Prostate gland (tissue), 2 donors: ENCODE data around the gene MLLT11. TPM values are rescaled to one million over a fixed set of nuclear protein-coding genes. Genes with fewer than 3 reads are reported as not detected.

Source experiments
- DNase-seq: peaks from one replicate; pipeline ENCODE4 v3.0.0-alpha.2; 2019; ENCODE audit warnings: low spot score
- H3K27ac ChIP-seq, 2 donors: fragments of 200-600 bp; sonication (generic); 2 replicates each; pipeline ENCODE4 v1.5.1; 2017 to 2019
- H3K27me3 ChIP-seq: fragments of 200-600 bp; sonication (generic); replicated peaks from 2 replicates; pipeline ENCODE4 v1.5.1; 2019; ENCODE audit not compliant: insufficient read depth
- H3K36me3 ChIP-seq, 2 donors: fragments of 200-600 bp; sonication (generic); 1 replicate in 1 of 2; 2 replicates in 1 of 2; pipeline versions ENCODE4 v1.5.1 to v1.8.1; 2017 to 2019
- H3K4me1 ChIP-seq: fragments of 200-600 bp; sonication (generic); replicated peaks from 2 replicates; pipeline ENCODE4 v1.5.1; 2019
- H3K4me3 ChIP-seq, 2 donors: fragments of 200-600 bp; sonication (generic); 2 replicates each; pipeline ENCODE4 v1.5.1; 2017 to 2019
- H3K9me3 ChIP-seq: fragments of 200-600 bp; sonication (generic); 2 replicates; pipeline ENCODE4 v1.5.1; 2017
- POLR2A ChIP-seq: fragments of 450-650 bp; IDR thresholded peaks from one replicate; pipeline ENCODE4 v1.6.1; 2016; ENCODE audit warnings: antibody characterized with exemption, mild to moderate bottlenecking
- POLR2AphosphoS5 ChIP-seq: sonication (generic); formaldehyde crosslinking; IDR thresholded peaks from one replicate; pipeline ENCODE4 v1.6.1; 2017; ENCODE audit warnings: antibody characterized with exemption
- WGBS: methylation state at CpG from one replicate; pipeline ENCODE4 v1.1.5; 2018; 5-methylcytosine and 5-hydroxymethylcytosine counted together
- intact Hi-C: fragments of 100-400 bp; cut with DNase I; formaldehyde crosslinking; loops from one replicate; pipeline ENCODE4 v1.14.2; 2022
- small RNA-seq, 2 donors: library from RNA; depleted of rRNA; stranded (forward); fragments of <200 nt; gene quantifications; one replicate each; pipeline ENCODE3, GENCODE V24; 2016
- total RNA-seq, 2 donors: library from RNA; depleted of rRNA; stranded (reverse); fragments of >200 nt; gene quantifications; one replicate each; pipeline ENCODE4 v1.1.0, GENCODE V29; 2016
- TF ChIP-seq, protein P1 (sequence below), 4 experiments: fragments of 200-600 bp in 2 of 4; fragments of 450-650 bp in 2 of 4; sonication (generic) in 2 of 4; IDR thresholded peaks; 1 replicate in 3 of 4; 2 replicates in 1 of 4; pipeline ENCODE4 v1.5.1; 2016 to 2019; ENCODE audit warnings: antibody characterized with exemption in 4 of 4, mild to moderate bottlenecking in 2 of 4, moderate library complexity in 2 of 4

Gene MLLT11
- total RNA-seq, 2 donors from 2014 or later: 0.64 to 1.9 TPM

DNA sequence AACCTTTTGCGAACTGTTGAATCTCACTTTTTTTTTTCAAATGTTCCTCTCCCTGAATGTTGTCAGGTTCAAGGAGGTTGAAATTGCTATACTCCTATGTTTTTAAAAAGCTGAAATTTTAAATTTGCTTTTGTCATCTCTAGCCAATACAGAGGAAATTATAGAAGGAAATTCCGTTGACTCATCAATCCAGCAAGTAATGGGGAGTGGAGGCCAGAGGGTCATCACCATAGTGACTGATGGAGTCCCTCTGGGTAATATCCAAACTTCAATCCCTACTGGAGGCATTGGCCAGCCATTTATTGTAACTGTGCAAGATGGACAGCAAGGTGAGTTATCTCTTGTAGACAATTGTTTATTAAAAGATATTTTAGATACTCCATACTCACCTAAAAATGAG, 46.7 kb downstream of the MLLT11 start:
- H3K4me3 ChIP-seq: no peak overlapping the region
- H3K4me1 ChIP-seq: no peaks in the 10 kb centered on the region
- DNase-seq: no peak
- TF ChIP-seq POLR2AphosphoS5 (no peak), POLR2A (no peak)
- TF ChIP-seq, protein P1, sequence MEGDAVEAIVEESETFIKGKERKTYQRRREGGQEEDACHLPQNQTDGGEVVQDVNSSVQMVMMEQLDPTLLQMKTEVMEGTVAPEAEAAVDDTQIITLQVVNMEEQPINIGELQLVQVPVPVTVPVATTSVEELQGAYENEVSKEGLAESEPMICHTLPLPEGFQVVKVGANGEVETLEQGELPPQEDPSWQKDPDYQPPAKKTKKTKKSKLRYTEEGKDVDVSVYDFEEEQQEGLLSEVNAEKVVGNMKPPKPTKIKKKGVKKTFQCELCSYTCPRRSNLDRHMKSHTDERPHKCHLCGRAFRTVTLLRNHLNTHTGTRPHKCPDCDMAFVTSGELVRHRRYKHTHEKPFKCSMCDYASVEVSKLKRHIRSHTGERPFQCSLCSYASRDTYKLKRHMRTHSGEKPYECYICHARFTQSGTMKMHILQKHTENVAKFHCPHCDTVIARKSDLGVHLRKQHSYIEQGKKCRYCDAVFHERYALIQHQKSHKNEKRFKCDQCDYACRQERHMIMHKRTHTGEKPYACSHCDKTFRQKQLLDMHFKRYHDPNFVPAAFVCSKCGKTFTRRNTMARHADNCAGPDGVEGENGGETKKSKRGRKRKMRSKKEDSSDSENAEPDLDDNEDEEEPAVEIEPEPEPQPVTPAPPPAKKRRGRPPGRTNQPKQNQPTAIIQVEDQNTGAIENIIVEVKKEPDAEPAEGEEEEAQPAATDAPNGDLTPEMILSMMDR (IDR thresholded peaks at IDR 0.05): no peak
- H3K9me3 ChIP-seq: no peaks in the 10 kb centered on the region
- WGBS: 56% methylated on average over 2 of the region's 2 CpGs
- H3K27ac ChIP-seq: no peak overlapping the region
- no peaks in the 10 kb centered on the region for H3K27me3 ChIP-seq
- intact Hi-C loops: no loop called here
- no peaks in the 10 kb centered on the region for H3K36me3 ChIP-seq

DNA sequence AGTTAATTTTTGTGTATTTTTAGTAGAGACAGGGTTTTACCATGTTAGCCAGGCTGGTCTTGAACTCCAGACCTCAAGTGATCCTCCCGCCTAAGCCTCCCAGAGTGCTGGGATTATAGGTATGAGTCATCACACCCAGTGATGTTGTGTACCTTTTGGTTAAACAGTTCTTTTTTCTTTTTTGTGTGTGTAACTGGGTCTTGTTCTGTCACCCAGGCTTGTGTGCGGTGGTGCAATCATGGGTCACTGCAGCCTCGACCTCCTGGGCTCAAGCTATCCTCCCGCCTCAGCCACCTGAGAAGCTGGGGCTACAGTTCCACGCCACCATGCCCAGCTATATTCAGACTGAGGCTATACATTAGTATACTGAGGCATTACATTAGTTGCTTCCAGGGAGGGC, 48.1 kb downstream of the MLLT11 start:
- H3K4me1 ChIP-seq: no peaks in the 10 kb centered on the region
- intact Hi-C loops: no loop called here
- no peak overlapping the region for H3K4me3 ChIP-seq
- H3K27me3 ChIP-seq: no peaks in the 10 kb centered on the region
- no peak for TF ChIP-seq POLR2AphosphoS5
- no peak for TF ChIP-seq POLR2A
- TF ChIP-seq, protein P1 (IDR thresholded peaks at IDR 0.05): no peak
- H3K36me3 ChIP-seq: no peaks in the 10 kb centered on the region
- no peaks in the 10 kb centered on the region for H3K9me3 ChIP-seq
- 91% methylated on average over 5 of the region's 5 CpGs for WGBS
- DNase-seq: no peak
- no peak overlapping the region for H3K27ac ChIP-seq

DNA sequence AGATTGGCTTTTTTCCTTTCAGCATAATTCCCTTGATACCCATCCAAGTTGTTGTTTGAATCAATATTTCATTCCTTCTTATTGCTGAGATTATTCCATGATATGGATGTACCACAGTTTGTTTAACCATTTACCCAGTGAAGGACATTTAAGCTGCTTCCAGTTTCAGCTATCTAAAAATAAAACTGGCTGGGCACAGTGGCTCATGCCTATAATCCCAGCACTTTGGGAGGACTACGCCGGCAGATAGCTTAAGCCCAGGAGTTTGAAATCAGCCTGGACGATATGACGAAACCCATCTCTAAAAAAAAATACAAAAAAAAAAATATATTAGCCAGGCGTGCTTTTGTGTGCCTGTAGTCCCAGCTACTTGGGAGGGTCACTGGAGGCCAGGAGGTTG, 53.7 kb downstream of the MLLT11 start:
- Histone ChIP-seq H3K36me3 (no peaks in the 10 kb centered on the region), H3K4me1 (no peaks in the 10 kb centered on the region), H3K27ac (no peak overlapping the region), H3K27me3 (no peaks in the 10 kb centered on the region), H3K9me3 (no peaks in the 10 kb centered on the region), H3K4me3 (no peak overlapping the region)
- DNase-seq: no peak
- TF ChIP-seq POLR2AphosphoS5 (no peak), POLR2A (no peak)
- TF ChIP-seq, protein P1 (IDR thresholded peaks at IDR 0.05): no peak
- WGBS: 95% methylated on average over 5 of the region's 5 CpGs
- intact Hi-C loops: no loop called here

Small RNA genes lying within 50 kb of the gene (small RNA-seq; reads per million reads assigned to genes)
- gene RNU6-884P: 0 reads per million in 2 donors

Other genes with a start within 250 kb of the MLLT11 start
- 10 to 100 TPM; 31.3 to 54.6 TPM for gene ARNT, start 183.8 kb upstream of the MLLT11 start, total RNA-seq
- 1 to 10 TPM in 1 of 2 donors, not detected in 1; 1.4 TPM for gene CTXND2, start 173.3 kb upstream of the MLLT11 start, total RNA-seq
- 10 to 100 TPM; 26.3 to 63.8 TPM for gene SETDB1, start 134.0 kb upstream of the MLLT11 start, total RNA-seq
- gene CERS2, start 85.6 kb upstream of the MLLT11 start, total RNA-seq: 100 to 1,000 TPM; 117 to 141 TPM
- 1 to 10 TPM; 1.1 to 3.4 TPM for gene ANXA9, start 78.1 kb upstream of the MLLT11 start, total RNA-seq
- 10 to 100 TPM; 26.8 to 65.4 TPM for gene MINDY1, start 53.5 kb upstream of the MLLT11 start, total RNA-seq
- gene PRUNE1, start 51.9 kb upstream of the MLLT11 start, total RNA-seq: 10 to 100 TPM; 29.2 to 37.5 TPM
- gene BNIPL, start 23.8 kb upstream of the MLLT11 start, total RNA-seq: 10 to 100 TPM; 13.2 to 14.8 TPM
- gene C1orf56, start 12.6 kb upstream of the MLLT11 start, total RNA-seq: 10 to 100 TPM; 17.3 to 17.7 TPM
- 10 to 100 TPM; 66.6 to 67.4 TPM for gene CDC42SE1, start 775 bp upstream of the MLLT11 start, total RNA-seq
- 10 to 100 TPM; 14.7 to 23.5 TPM for gene GABPB2, start 10.4 kb downstream of the MLLT11 start, total RNA-seq
- gene SEMA6C, start 86.2 kb downstream of the MLLT11 start, total RNA-seq: 100 to 1,000 TPM in 1 of 2 donors, 1 to 10 TPM in 1; 4.1 to 173 TPM
- 1 to 10 TPM; 1.5 to 2.1 TPM for gene TNFAIP8L2, start 96.3 kb downstream of the MLLT11 start, total RNA-seq
- gene LYSMD1, start 105.5 kb downstream of the MLLT11 start, total RNA-seq: 10 to 100 TPM in 1 of 2 donors, 1 to 10 TPM in 1; 7.3 to 19.3 TPM
- 10 to 100 TPM; 25.1 to 39.5 TPM for gene SCNM1, start 105.7 kb downstream of the MLLT11 start, total RNA-seq
- 1 to 10 TPM in 1 of 2 donors, not detected in 1; 1.7 TPM for gene TMOD4, start 115.6 kb downstream of the MLLT11 start, total RNA-seq
- 10 to 100 TPM; 49.4 to 52.7 TPM for gene VPS72, start 129.8 kb downstream of the MLLT11 start, total RNA-seq
- gene PIP5K1A, start 138.2 kb downstream of the MLLT11 start, total RNA-seq: 10 to 100 TPM; 40.2 to 96.7 TPM
- 100 to 1,000 TPM in 1 of 2 donors, 10 to 100 TPM in 1; 96.1 to 116 TPM for gene PSMD4, start 194.3 kb downstream of the MLLT11 start, total RNA-seq
- gene ZNF687, start 221.9 kb downstream of the MLLT11 start, total RNA-seq: 10 to 100 TPM; 30.1 to 46.4 TPM